Mammary epithelial cell (primary cell): ENCODE data around the gene CALHM1.
"Not testable (repeated sequence)": the region's sequence is repeated elsewhere in the genome, so short reads cannot be mapped to it uniquely, and the experiment has no call there.

Experiments
- CTCF ChIP-seq, 2 donors: IDR thresholded peaks in 1 of 2; conservative IDR thresholded peaks in 1 of 2; 2 replicates each; pipeline ENCODE4 v1.5.1; 2011 to 2012; ENCODE audit warnings: inconsistent platforms in 2 of 2, low read length in 2 of 2, mild to moderate bottlenecking in 2 of 2, control low read depth in 1 of 2, low read depth in 1 of 2; ENCODE audit not compliant: insufficient read depth in 1 of 2; ENCODE audit errors: extremely low read depth in 1 of 2
- EZH2 ChIP-seq: IDR thresholded peaks from 2 replicates; pipeline ENCODE4 v1.6.1; 2012; ENCODE audit warnings: low read length, inconsistent platforms, borderline replicate concordance

- TF ChIP-seq CTCF (conservative IDR thresholded peaks at IDR 0.05 in 1 of 2, IDR thresholded peaks at IDR 0.05 in 1 of 2; ENCODE audit: extremely low read depth in 1 of 2, insufficient read depth in 1 of 2, low read depth in 1 of 2, low read length in 2 of 2); EZH2: not testable (repeated sequence)
Measured at GRCh38 chr10:103417148-103417469, 41.6 kb downstream of the CALHM1 start.
